Spleen (tissue), 11 donors: ENCODE data around the gene TUBGCP2. TPM values are rescaled to one million over a fixed set of nuclear protein-coding genes. Genes with fewer than 3 reads are reported as not detected.

Experiments used
- DNase-seq: peaks from one replicate; pipeline ENCODE4 v3.0.0-alpha.2; 2020
- H3K27ac ChIP-seq, 8 donors: fragments of 200-600 bp; sonication (generic) in 7 of 8; 1 replicate in 4 of 8; 2 replicates in 4 of 8; pipeline versions ENCODE4 v1.5.0 to v1.8.0; 2016 to 2021; ENCODE audit warnings: inconsistent platforms in 4 of 8, mild to moderate bottlenecking in 4 of 8, moderate library complexity in 1 of 8
- H3K27me3 ChIP-seq, 7 donors: fragments of 200-600 bp; sonication (generic) in 6 of 7; replicated peaks in 1 of 7; 1 replicate in 4 of 7; 2 replicates in 3 of 7; pipeline versions ENCODE4 v1.5.0 to v1.8.0; 2016 to 2021; ENCODE audit warnings: inconsistent platforms in 3 of 7, mild to moderate bottlenecking in 1 of 7
- H3K36me3 ChIP-seq, 6 donors: fragments of 200-600 bp; sonication (generic) in 5 of 6; 1 replicate in 4 of 6; 2 replicates in 2 of 6; pipeline versions ENCODE4 v1.5.0 to v1.8.0; 2016 to 2021; ENCODE audit warnings: inconsistent platforms in 2 of 6
- H3K4me1 ChIP-seq, 6 donors: fragments of 200-600 bp; sonication (generic) in 5 of 6; 1 replicate in 3 of 6; 2 replicates in 3 of 6; pipeline versions ENCODE4 v1.5.0 to v1.8.0; 2016 to 2021; ENCODE audit warnings: inconsistent platforms in 3 of 6
- H3K4me3 ChIP-seq, 8 donors: fragments of 200-600 bp; sonication (generic) in 7 of 8; 1 replicate in 4 of 8; 2 replicates in 4 of 8; pipeline versions ENCODE4 v1.5.0 to v1.8.0; 2016 to 2021; ENCODE audit warnings: inconsistent platforms in 4 of 8, mild to moderate bottlenecking in 4 of 8, moderate library complexity in 2 of 8
- H3K9me3 ChIP-seq, 8 donors: fragments of 200-600 bp; sonication (generic) in 7 of 8; 1 replicate in 4 of 8; 2 replicates in 4 of 8; pipeline versions ENCODE4 v1.5.0 to v1.8.0; 2016 to 2021; ENCODE audit warnings: inconsistent platforms in 4 of 8
- CTCF ChIP-seq, 11 experiments: fragments of 200-600 bp in 7 of 11; fragments of 450-650 bp in 4 of 11; sonication (generic) in 4 of 11; IDR thresholded peaks in 8 of 11; conservative IDR thresholded peaks in 3 of 11; 1 replicate in 7 of 11; 2 replicates in 4 of 11; pipeline versions ENCODE4 v1.4.0 to v1.8.0; 2016 to 2021; ENCODE audit warnings: antibody characterized with exemption in 11 of 11, inconsistent platforms in 4 of 11, mild to moderate bottlenecking in 1 of 11
- POLR2A ChIP-seq, 3 donors: fragments of 450-650 bp; IDR thresholded peaks; one replicate each; pipeline ENCODE4 v1.5.1; 2017; ENCODE audit warnings: antibody characterized with exemption in 3 of 3, mild to moderate bottlenecking in 1 of 3
- POLR2AphosphoS5 ChIP-seq, 3 donors: sonication (generic); formaldehyde crosslinking; IDR thresholded peaks; one replicate each; pipeline ENCODE4 v1.5.1; 2017; ENCODE audit warnings: antibody characterized with exemption in 3 of 3
- WGBS, 5 donors: extraction: QIAGEN DNeasy Blood & Tissue Kit in 3 of 5; methylation state at CpG; one replicate each; pipeline versions ENCODE4 v1.1.5 to v1.1.7; 2013 to 2018; 5-methylcytosine and 5-hydroxymethylcytosine counted together
- intact Hi-C: fragments of 100-400 bp; cut with DNase I; formaldehyde crosslinking; loops from one replicate; pipeline ENCODE4 v1.15.0; 2023; ENCODE audit warnings: low total_unique reads
- polyA plus RNA-seq, 3 donors: library from polyadenylated mRNA; stranded (reverse); fragments of 200-250 nt; gene quantifications; one replicate each; pipeline ENCODE4 v1.2.1, GENCODE V29; 2013
- total RNA-seq, 7 donors: library from RNA; depleted of rRNA in 3 of 7; stranded (reverse); fragments of >200 nt in 3 of 7; fragmentation: NEBNext Ultra II Directional in 4 of 7; extraction: Animal tissue kit (Norgen Biotek cat#: 25700) in 4 of 7; gene quantifications; one replicate each; pipeline versions ENCODE4 v1.1.0 to v1.2.1, GENCODE V29; 2016 to 2021
- donor health status: healthy with polysubstance abuse.
- donor health status: DM: no; HTN: no; CAD: no; lungs with moderate emphysema.
- donor health status: DM: no; HTN: no; CAD: no.
- donor health status: Bipolar disorder and iron deficiency.
- donor health status: healthy.
- donor health status: DM: no; HTN: no; CAD: no.
- donor health status: DM: yes; HTN: yes; CAD: no.

TUBGCP2 gene
- total and polyA plus RNA-seq, 10 donors = 40.2 to 201 (median 57.6) TPM

- WGBS, 5 donors = 83 to 91% (median 88%) methylated on average over 24 to 35 of the region's 35 CpGs
- intact Hi-C loops = no loop called here
Observed at GRCh38 chr10:133271521-133272300, 37.0 kb downstream of the TUBGCP2 start.

GRCh38 chr10:133270773-133271297 is 37.8 kb downstream of the TUBGCP2 start:
- no peak overlapping the region for H3K4me3 ChIP-seq
- intact Hi-C loops = no loop called here
- WGBS, 5 donors = 89 to 96% (median 93%) methylated on average over 2 to 19 of the region's 19 CpGs; no CpG with 5 or more reads in 1 of the 5 donors
- no peak for DNase-seq
- TF ChIP-seq CTCF (IDR thresholded peaks at IDR 0.05 in 8 of 11, conservative IDR thresholded peaks at IDR 0.05 in 3 of 11) (no peak), POLR2A (IDR thresholded peaks at IDR 0.05) (no peak), POLR2AphosphoS5 (IDR thresholded peaks at IDR 0.05) (no peak)
- peaks cover 0 to 83% (median 69%) of the 10 kb centered on the region in 6 donors for H3K36me3 ChIP-seq
- no peak overlapping the region for H3K27ac ChIP-seq
- peaks cover 0 to 15% (median 0%) of the 10 kb centered on the region in 7 donors for H3K27me3 ChIP-seq
- no peaks in the 10 kb centered on the region for H3K9me3 ChIP-seq
- H3K4me1 ChIP-seq = peaks cover under 1 to 36% (median 19%) of the 10 kb centered on the region in 6 donors

More at GRCh38 chr10:133271521-133272300, 37.0 kb downstream of the TUBGCP2 start:
- no peak for TF ChIP-seq POLR2A (IDR thresholded peaks at IDR 0.05)
- no peak for TF ChIP-seq POLR2AphosphoS5 (IDR thresholded peaks at IDR 0.05)
- no peak for TF ChIP-seq CTCF (IDR thresholded peaks at IDR 0.05 in 8 of 11, conservative IDR thresholded peaks at IDR 0.05 in 3 of 11)
- no peaks in the 10 kb centered on the region for H3K9me3 ChIP-seq
- H3K36me3 ChIP-seq = peaks cover 0 to 74% (median 67%) of the 10 kb centered on the region in 6 donors
- H3K4me1 ChIP-seq = peaks cover 4 to 41% (median 28%) of the 10 kb centered on the region in 6 donors
- H3K27me3 ChIP-seq = peaks cover 0 to 23% (median 7%) of the 10 kb centered on the region in 7 donors
- H3K4me3 ChIP-seq = no peak overlapping the region
- peak; percentile 79 for DNase-seq
- no peak overlapping the region for H3K27ac ChIP-seq

- peaks cover 0 to 87% (median 69%) of the 10 kb centered on the region in 6 donors for H3K36me3 ChIP-seq
- no peaks in the 10 kb centered on the region for H3K9me3 ChIP-seq
- intact Hi-C loops = no loop called here
- H3K4me3 ChIP-seq = no peak overlapping the region
- peaks cover 0 to 8% (median 0%) of the 10 kb centered on the region in 7 donors for H3K27me3 ChIP-seq
- no peak for DNase-seq
- WGBS, 5 donors = 87 to 94% (median 92%) methylated on average over 8 to 20 of the region's 20 CpGs
- TF ChIP-seq CTCF (IDR thresholded peaks at IDR 0.05 in 8 of 11, conservative IDR thresholded peaks at IDR 0.05 in 3 of 11) (no peak), POLR2AphosphoS5 (IDR thresholded peaks at IDR 0.05) (peak in 1 of 3 donors; percentile 34)
- H3K27ac ChIP-seq = no peak overlapping the region
- peaks cover 0 to 36% (median 13%) of the 10 kb centered on the region in 6 donors for H3K4me1 ChIP-seq
Observed at GRCh38 chr10:133270204-133270603, 38.5 kb downstream of the TUBGCP2 start.

GRCh38 chr10:133269367-133269766 is 39.3 kb downstream of the TUBGCP2 start:
- TF ChIP-seq CTCF (IDR thresholded peaks at IDR 0.05 in 8 of 11, conservative IDR thresholded peaks at IDR 0.05 in 3 of 11) = no peak
- TF ChIP-seq POLR2AphosphoS5 (IDR thresholded peaks at IDR 0.05) = peak in 1 of 3 donors; percentile 39
- TF ChIP-seq POLR2A (IDR thresholded peaks at IDR 0.05) = no peak
- intact Hi-C loops = no loop called here
- Histone ChIP-seq H3K4me3 (no peak overlapping the region), H3K9me3 (no peaks in the 10 kb centered on the region), H3K27ac (no peak overlapping the region), H3K27me3 (no peaks in the 10 kb centered on the region), H3K36me3 (peaks cover 0 to 87% (median 69%) of the 10 kb centered on the region in 6 donors), H3K4me1 (peaks cover 0 to 34% (median 8%) of the 10 kb centered on the region in 6 donors)
- 76 to 93% (median 89%) methylated on average over 5 to 26 of the region's 26 CpGs; no CpG with 5 or more reads in 1 of the 5 donors for WGBS, 5 donors
- DNase-seq = peak; percentile 76
